Stomach (tissue), 4 donors: ENCODE measurements around the gene PYGO2.

Experiments
- POLR2A ChIP-seq, 4 donors: fragments of 450-650 bp; IDR thresholded peaks; one replicate each; pipeline ENCODE4 v1.6.1; 2016; ENCODE audit warnings: antibody characterized with exemption in 4 of 4, control low read depth in 2 of 4, mild to moderate bottlenecking in 1 of 4, moderate library complexity in 1 of 4
- POLR2AphosphoS5 ChIP-seq, 3 donors: sonication (generic); formaldehyde crosslinking; IDR thresholded peaks; one replicate each; pipeline ENCODE4 v1.6.1; 2016; ENCODE audit warnings: antibody characterized with exemption in 3 of 3
- TF ChIP-seq, protein P1 (sequence below), 7 experiments: fragments of 450-650 bp in 4 of 7; fragments of 200-600 bp in 3 of 7; sonication (generic) in 3 of 7; IDR thresholded peaks; one replicate each; pipeline ENCODE4 v1.5.1; 2016 to 2019; ENCODE audit warnings: antibody characterized with exemption in 7 of 7, control low read depth in 2 of 7, mild to moderate bottlenecking in 1 of 7

DNA sequence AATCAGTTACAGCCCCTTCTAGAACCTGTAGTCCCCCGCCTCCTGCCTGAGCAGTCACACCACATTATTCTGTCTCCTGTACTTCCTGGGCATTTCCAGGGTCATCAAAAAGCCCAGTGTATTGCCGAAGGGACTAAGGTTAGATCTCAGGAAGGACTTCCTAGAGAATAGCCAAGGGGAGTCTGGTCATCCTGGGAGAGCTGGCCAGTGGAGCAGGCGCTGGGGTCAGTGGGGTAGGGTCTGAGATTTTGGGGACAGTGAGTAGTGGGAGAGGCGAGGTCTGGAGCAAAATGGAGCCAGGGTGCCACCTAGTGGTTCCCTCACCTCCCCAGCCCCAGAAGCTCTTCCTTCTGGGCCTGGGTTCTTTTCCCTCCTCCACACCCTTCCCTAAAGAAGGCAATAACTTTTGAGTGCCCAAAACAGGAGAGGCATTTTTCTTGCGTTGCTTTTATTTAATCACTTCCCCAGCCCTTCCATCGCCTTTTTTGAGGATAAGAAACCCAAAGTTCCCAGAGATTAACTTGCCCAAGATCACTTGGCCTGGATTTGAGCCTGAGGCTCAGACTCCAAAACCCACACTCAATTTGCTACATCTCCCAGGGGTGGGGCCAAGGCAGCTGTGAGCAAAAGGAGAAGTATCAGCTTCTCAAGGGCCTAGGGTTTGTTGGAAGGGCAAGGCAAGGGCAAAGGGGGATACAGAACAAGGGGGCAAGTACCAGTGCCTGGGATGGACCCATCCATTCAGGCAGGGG is 17.8 kb downstream of the PYGO2 start:
- TF ChIP-seq, protein P1, sequence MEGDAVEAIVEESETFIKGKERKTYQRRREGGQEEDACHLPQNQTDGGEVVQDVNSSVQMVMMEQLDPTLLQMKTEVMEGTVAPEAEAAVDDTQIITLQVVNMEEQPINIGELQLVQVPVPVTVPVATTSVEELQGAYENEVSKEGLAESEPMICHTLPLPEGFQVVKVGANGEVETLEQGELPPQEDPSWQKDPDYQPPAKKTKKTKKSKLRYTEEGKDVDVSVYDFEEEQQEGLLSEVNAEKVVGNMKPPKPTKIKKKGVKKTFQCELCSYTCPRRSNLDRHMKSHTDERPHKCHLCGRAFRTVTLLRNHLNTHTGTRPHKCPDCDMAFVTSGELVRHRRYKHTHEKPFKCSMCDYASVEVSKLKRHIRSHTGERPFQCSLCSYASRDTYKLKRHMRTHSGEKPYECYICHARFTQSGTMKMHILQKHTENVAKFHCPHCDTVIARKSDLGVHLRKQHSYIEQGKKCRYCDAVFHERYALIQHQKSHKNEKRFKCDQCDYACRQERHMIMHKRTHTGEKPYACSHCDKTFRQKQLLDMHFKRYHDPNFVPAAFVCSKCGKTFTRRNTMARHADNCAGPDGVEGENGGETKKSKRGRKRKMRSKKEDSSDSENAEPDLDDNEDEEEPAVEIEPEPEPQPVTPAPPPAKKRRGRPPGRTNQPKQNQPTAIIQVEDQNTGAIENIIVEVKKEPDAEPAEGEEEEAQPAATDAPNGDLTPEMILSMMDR (IDR thresholded peaks at IDR 0.05), result peak in 5 of 7 experiments; percentile 47 to 77 (median 64)
- no peak for TF ChIP-seq POLR2AphosphoS5 (IDR thresholded peaks at IDR 0.05)
- TF ChIP-seq POLR2A (IDR thresholded peaks at IDR 0.05), result no peak
